Aorta (tissue), 5 donors: ENCODE results near the gene MSL2. TPM values are rescaled to one million over a fixed set of nuclear protein-coding genes. Genes with fewer than 3 reads are reported as not detected.
"Not testable (repeated sequence)": the region's sequence is repeated elsewhere in the genome, so short reads cannot be mapped to it uniquely, and the experiment has no call there.

ENCODE experiments used
- ATAC-seq: fragments of 200-7000 bp; cut with Tn5 transposase; one replicate; pipeline ENCODE4 v1.9.1; 2022; ENCODE audit warnings: moderate library complexity; ENCODE audit not compliant: low FRiP score
- DNase-seq, 2 donors: peaks; one replicate each; pipeline ENCODE4 v3.0.0-alpha.2; 2020
- H3K27ac ChIP-seq, 2 donors: one replicate each; pipeline ENCODE4 v1.5.1; 2013; ENCODE audit warnings: low read length in 2 of 2, mild to moderate bottlenecking in 2 of 2, moderate library complexity in 2 of 2, control low read depth in 1 of 2, inconsistent platforms in 1 of 2, low read depth in 1 of 2
- H3K27me3 ChIP-seq, 2 donors: one replicate each; pipeline ENCODE4 v1.6.1; 2013; ENCODE audit warnings: control low read depth in 1 of 2, low read length in 1 of 2, mild to moderate bottlenecking in 1 of 2, moderate library complexity in 1 of 2; ENCODE audit not compliant: insufficient read depth in 2 of 2, control insufficient read depth in 1 of 2
- H3K36me3 ChIP-seq, 2 donors: one replicate each; pipeline ENCODE4 v1.6.1; 2013; ENCODE audit warnings: control low read depth in 1 of 2, low read length in 1 of 2, mild to moderate bottlenecking in 1 of 2; ENCODE audit not compliant: insufficient read depth in 2 of 2, control insufficient read depth in 1 of 2
- H3K4me1 ChIP-seq, 2 donors: one replicate each; pipeline ENCODE4 v1.6.1; 2013; ENCODE audit warnings: low read length in 2 of 2, control low read depth in 1 of 2, mild to moderate bottlenecking in 1 of 2, moderate library complexity in 1 of 2; ENCODE audit not compliant: insufficient read depth in 2 of 2, control insufficient read depth in 1 of 2
- H3K4me3 ChIP-seq, 2 donors: one replicate each; pipeline ENCODE4 v1.5.1; 2013; ENCODE audit warnings: low read length in 2 of 2, control low read depth in 1 of 2, mild to moderate bottlenecking in 1 of 2
- H3K9me3 ChIP-seq: one replicate; pipeline ENCODE4 v1.6.1; 2013; ENCODE audit warnings: mild to moderate bottlenecking, low read length; ENCODE audit not compliant: control insufficient read depth
- WGBS, 2 donors: extraction: QIAGEN DNeasy Blood & Tissue Kit; methylation state at CpG; one replicate each; pipeline ENCODE4 v1.1.7; 2013; 5-methylcytosine and 5-hydroxymethylcytosine counted together
- intact Hi-C, 2 donors: fragments of 100-400 bp; cut with DNase I; formaldehyde crosslinking; loops; one replicate each; pipeline versions ENCODE4 v1.14.2 to v1.15.0; 2022
- polyA plus RNA-seq, 2 donors: library from polyadenylated mRNA; stranded (reverse); fragments of 200-250 nt; gene quantifications; one replicate each; pipeline ENCODE4 v1.2.3, GENCODE V29; 2013
- total RNA-seq, 2 donors: library from RNA; stranded (reverse); fragmentation: NEBNext Ultra II Directional; extraction: Animal tissue kit (Norgen Biotek cat#: 25700); gene quantifications; one replicate each; pipeline ENCODE4 v1.2.1, GENCODE V29; 2021
- donor health status: healthy with polysubstance abuse.
- donor health status: Bipolar disorder and iron deficiency.
- donor health status: DM: no; HTN: no; CAD: no.
- donor health status: DM: no; HTN: no; CAD: no.
- donor health status: DM: yes; HTN: yes; CAD: no.

Gene MSL2
- total and polyA plus RNA-seq, 4 donors: 4.9 to 33.9 (median 17.0) TPM

DNA sequence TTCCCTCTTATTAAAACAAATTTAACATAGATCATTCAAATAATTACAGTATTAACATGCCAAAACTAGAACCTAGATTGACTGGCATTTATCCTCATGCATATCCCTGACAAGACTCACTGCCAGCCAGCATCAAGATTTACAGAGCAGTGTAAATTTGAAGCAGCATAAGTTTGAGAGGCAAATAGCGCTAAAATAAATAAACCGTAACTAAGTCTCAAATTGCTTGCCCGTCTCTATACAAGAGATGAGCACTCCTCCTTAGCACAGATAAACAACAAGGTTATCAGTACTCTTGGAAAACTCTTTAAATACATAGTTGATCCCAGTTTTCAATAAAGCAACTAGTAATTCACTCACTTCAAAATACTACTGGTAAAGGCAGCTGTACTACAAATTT is 29.6 kb downstream of the MSL2 start:
- Histone ChIP-seq H3K9me3 (no peaks in the 10 kb centered on the region), H3K4me3 (no peak overlapping the region), H3K27me3 (no peaks in the 10 kb centered on the region), H3K27ac (no peak overlapping the region), H3K4me1 (peaks cover 0 to 1% of the 10 kb centered on the region in 2 donors), H3K36me3 (no peaks in the 10 kb centered on the region)
- WGBS, 2 donors: 44 to 63% methylated on average over 3 of the region's 3 CpGs
- intact Hi-C loops: no loop called here
- DNase-seq (no peak), ATAC-seq (no peak)

GRCh38 chr3:136163607-136164006 is 32.5 kb downstream of the MSL2 start:
- ATAC-seq, H3K27me3 ChIP-seq, intact Hi-C loops, H3K9me3 ChIP-seq, H3K27ac ChIP-seq, DNase-seq, H3K4me1 ChIP-seq, H3K36me3 ChIP-seq, H3K4me3 ChIP-seq: not testable (repeated sequence)

DNA sequence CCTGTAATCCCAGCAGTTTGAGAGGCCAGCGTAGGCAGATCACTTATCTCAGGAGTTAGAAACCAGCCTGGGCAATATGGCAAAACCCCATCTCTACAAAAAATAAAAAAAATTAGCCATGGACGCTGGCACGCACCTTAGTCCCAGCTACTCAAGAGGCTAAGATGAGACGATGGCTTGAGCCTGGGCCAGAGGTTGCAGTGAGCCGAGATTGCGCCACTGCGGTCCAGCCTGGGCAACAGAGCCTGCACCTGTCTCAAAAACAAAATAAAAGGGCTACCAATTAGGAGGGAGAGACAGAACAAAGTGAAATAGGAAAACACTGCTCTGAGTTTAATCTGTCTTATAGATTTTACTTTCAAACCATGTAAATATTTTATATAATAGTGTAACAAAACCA is 33.8 kb downstream of the MSL2 start:
- no peak for ATAC-seq
- Histone ChIP-seq H3K4me1 (no peaks in the 10 kb centered on the region), H3K4me3 (no peak overlapping the region), H3K36me3 (no peaks in the 10 kb centered on the region), H3K27ac (no peak overlapping the region), H3K9me3 (no peaks in the 10 kb centered on the region), H3K27me3 (no peaks in the 10 kb centered on the region)
- DNase-seq: no peak
- intact Hi-C loops: no loop called here
- WGBS, 2 donors: 78 to 79% methylated on average over 7 of the region's 7 CpGs

DNA sequence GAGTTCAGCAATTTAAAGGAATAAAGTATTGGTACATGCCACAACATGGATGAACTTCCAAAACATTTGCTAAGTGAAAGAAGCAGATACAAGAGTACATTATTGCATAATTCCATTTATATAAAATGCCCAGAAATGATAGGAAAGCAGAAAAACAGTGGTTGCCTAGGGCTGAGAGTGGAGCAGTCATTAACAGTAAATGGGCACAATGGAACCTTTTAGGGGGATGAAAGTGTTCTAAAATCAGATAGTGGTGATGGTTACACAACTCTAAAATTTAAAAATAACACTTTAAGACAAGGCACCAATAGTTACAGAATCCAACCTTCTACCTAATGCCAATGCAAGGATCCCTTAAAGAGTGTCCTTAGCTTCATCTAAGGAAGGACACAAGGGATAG is 34.6 kb downstream of the MSL2 start:
- no peak for ATAC-seq
- intact Hi-C loops: no loop called here

DNA sequence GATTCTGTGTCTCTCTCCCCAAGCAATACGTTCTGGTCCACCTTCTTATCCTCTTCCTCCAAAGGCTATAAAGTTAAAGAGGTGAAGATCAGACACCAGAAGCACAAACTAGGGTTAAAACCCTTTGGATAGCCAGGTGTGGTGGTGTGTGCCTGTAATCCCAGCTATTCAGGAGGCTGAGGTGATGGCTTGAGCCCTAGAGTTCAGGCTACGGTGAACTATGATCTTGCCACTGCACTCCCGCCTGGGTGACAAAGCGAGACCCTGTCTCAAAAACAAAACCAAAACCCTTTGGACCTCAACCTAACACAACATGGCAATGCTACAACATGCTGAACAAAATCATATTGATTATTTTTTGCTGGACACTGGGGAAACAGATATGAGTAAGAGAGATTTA is 43.2 kb downstream of the MSL2 start:
- no peaks in the 10 kb centered on the region for H3K9me3 ChIP-seq
- no peak for DNase-seq
- ATAC-seq: no peak
- peaks cover 3 to 8% of the 10 kb centered on the region in 2 donors for H3K36me3 ChIP-seq
- H3K27me3 ChIP-seq: no peaks in the 10 kb centered on the region
- intact Hi-C loops: loop anchor here in 1 of 2 donors (5.0 kb wide), 1 partner anchor 39 kb away; no protein-coding TSS in a partner anchor
- WGBS, 2 donors: 90 to 93% methylated on average over 4 of the region's 4 CpGs
- H3K27ac ChIP-seq: no peak overlapping the region
- H3K4me1 ChIP-seq: peaks cover 1 to 2% of the 10 kb centered on the region in 2 donors
- no peak overlapping the region for H3K4me3 ChIP-seq

More for the DNA sequence above, 34.6 kb downstream of the MSL2 start:
- H3K9me3 ChIP-seq: no peaks in the 10 kb centered on the region
- no peak overlapping the region for H3K4me3 ChIP-seq
- no peaks in the 10 kb centered on the region for H3K27me3 ChIP-seq
- DNase-seq: no peak
- H3K36me3 ChIP-seq: no peaks in the 10 kb centered on the region
- no peaks in the 10 kb centered on the region for H3K4me1 ChIP-seq
- H3K27ac ChIP-seq: no peak overlapping the region

- peaks cover 1 to 2% of the 10 kb centered on the region in 2 donors for H3K4me1 ChIP-seq
- no peaks in the 10 kb centered on the region for H3K9me3 ChIP-seq
- no peak for ATAC-seq
- DNase-seq: no peak
- intact Hi-C loops: loop anchor here in 1 of 2 donors (5.0 kb wide), 1 partner anchor 40 kb away; no protein-coding TSS in a partner anchor
- H3K27ac ChIP-seq: no peak overlapping the region
- H3K4me3 ChIP-seq: no peak overlapping the region
- 60 to 64% methylated on average over 4 of the region's 4 CpGs for WGBS, 2 donors
- H3K36me3 ChIP-seq: peaks cover 3 to 8% of the 10 kb centered on the region in 2 donors
- H3K27me3 ChIP-seq: no peaks in the 10 kb centered on the region
These were observed 43.8 kb downstream of the MSL2 start for GRCh38 chr3:136152176-136152843.

DNA sequence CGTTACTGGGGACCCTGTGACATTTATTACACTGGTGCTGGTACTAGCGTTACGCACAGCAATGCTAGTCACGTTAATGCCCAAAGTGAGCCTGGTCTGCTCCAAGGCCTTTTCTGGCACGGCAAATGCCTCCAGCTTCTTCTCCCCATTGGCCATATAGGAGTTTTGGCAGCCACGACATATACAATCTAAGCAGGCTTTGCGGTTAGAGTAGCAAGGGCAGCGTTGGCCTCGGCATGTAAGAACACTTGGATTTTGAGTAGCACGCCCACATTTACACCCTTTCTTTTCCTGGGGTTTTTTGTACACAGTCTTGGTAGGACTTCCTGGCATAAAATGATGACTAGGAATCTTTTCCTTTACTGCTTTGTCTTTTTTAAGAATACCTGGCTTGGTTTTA is 44.9 kb downstream of the MSL2 start:
- Histone ChIP-seq H3K27me3 (no peaks in the 10 kb centered on the region), H3K27ac (no peak overlapping the region), H3K9me3 (no peaks in the 10 kb centered on the region), H3K36me3 (peaks cover 3 to 8% of the 10 kb centered on the region in 2 donors), H3K4me3 (no peak overlapping the region), H3K4me1 (peaks cover 1 to 2% of the 10 kb centered on the region in 2 donors)
- WGBS, 2 donors: 80 to 83% methylated on average over 10 of the region's 10 CpGs
- ATAC-seq: no peak
- no peak for DNase-seq
- intact Hi-C loops: loop anchor here in 1 of 2 donors (5.0 kb wide), 1 partner anchor 41 kb away; no protein-coding TSS in a partner anchor

- Histone ChIP-seq H3K36me3 (peaks cover 3 to 8% of the 10 kb centered on the region in 2 donors), H3K27ac (no peak overlapping the region), H3K4me1 (peaks cover 1 to 2% of the 10 kb centered on the region in 2 donors), H3K4me3 (no peak overlapping the region), H3K27me3 (no peaks in the 10 kb centered on the region), H3K9me3 (no peaks in the 10 kb centered on the region)
- ATAC-seq (no peak), DNase-seq (no peak)
- 53 to 56% methylated on average over 3 of the region's 3 CpGs for WGBS, 2 donors
- intact Hi-C loops: loop anchor here in 1 of 2 donors (5.0 kb wide), 1 partner anchor 43 kb away; no protein-coding TSS in a partner anchor
These were observed 46.5 kb downstream of the MSL2 start for GRCh38 chr3:136149667-136150066.
